ENCODE results near the gene PLA2G7.

PLA2G7 gene

GRCh38 chr6:46777476-46778346, 42.5 kb upstream of the PLA2G7 start:
- TF ChIP-seq GFI1B (tag by site-specific recombination; IDR thresholded peaks at IDR 0.05) (no peak), ZNF513 (tag by site-specific recombination; IDR thresholded peaks at IDR 0.05) (no peak), ZNF311 (tag by site-specific recombination; IDR thresholded peaks at IDR 0.05; ENCODE audit: borderline replicate concordance) (no peak), ZNF654 (tag by site-specific recombination; IDR thresholded peaks at IDR 0.05; ENCODE audit: low read depth) (no peak), ZFP69B (tag by site-specific recombination; IDR thresholded peaks at IDR 0.05) (no peak), ZNF626 (tag by site-specific recombination; IDR thresholded peaks at IDR 0.05) (no peak), SETDB1 (IDR thresholded peaks at IDR 0.05; ENCODE audit: insufficient read length, low read length) (no peak), ZNF175 (tag by site-specific recombination; IDR thresholded peaks at IDR 0.05) (no peak), ZNF24 (tag by site-specific recombination; IDR thresholded peaks at IDR 0.05) (no peak), ZNF473 (tag by site-specific recombination; IDR thresholded peaks at IDR 0.05) (no peak), ZNF837 (tag by site-specific recombination; IDR thresholded peaks at IDR 0.05) (no peak), ZNF433 (tag by site-specific recombination; IDR thresholded peaks at IDR 0.05; ENCODE audit: low read depth) (no peak), KLF1 (tag by site-specific recombination; IDR thresholded peaks at IDR 0.05) (no peak), ZNF248 (tag by site-specific recombination; IDR thresholded peaks at IDR 0.05) (no peak), CTCF (tag by site-specific recombination; IDR thresholded peaks at IDR 0.05) (no peak), ZNF26 (tag by site-specific recombination; IDR thresholded peaks at IDR 0.05) (no peak), ZNF148 (tag by site-specific recombination; IDR thresholded peaks at IDR 0.05; ENCODE audit: borderline replicate concordance) (no peak), ZNF785 (tag by site-specific recombination; IDR thresholded peaks at IDR 0.05) (no peak)
- no peaks in the 10 kb centered on the region for H3K36me3 ChIP-seq (ENCODE audit: control insufficient read depth in 2 of 2, insufficient read depth in 1 of 2, low read length in 2 of 2)
- H3K9me3 ChIP-seq (ENCODE audit: control insufficient read depth, insufficient read depth, low read depth, low read length), result no peaks in the 10 kb centered on the region
- no peak overlapping the region for H3K27ac ChIP-seq (ENCODE audit: extremely low read depth, low read depth, low read length)
- H3K4me3 ChIP-seq (ENCODE audit: low read depth, low read length), result no peak overlapping the region
- no peaks in the 10 kb centered on the region for H3K4me1 ChIP-seq (ENCODE audit: control insufficient read depth, insufficient read depth, low read length)
- POLR2A ChIA-PET, result no interaction called here
- CTCF ChIA-PET, result interaction anchor here (0.5 to 1.5 kb wide), 4 partner anchors 16 to 361 kb away, joined by 3 to 5 read pairs (median 4); partner anchors contain the start of gene MEP1A
